Effector CD8-positive, alpha-beta T cell (primary cell): ENCODE results near the gene FLRT1.

Experiments used
- DNase-seq: peaks from one replicate; lab custom pipeline; 2025; lab: John Stamatoyannopoulos, UW
- total RNA-seq, 4 experiments: gene quantifications; one replicate each; lab custom pipeline; 2026; lab: John Stamatoyannopoulos, UW

FLRT1 gene
- 0 reads per million in 4 experiments for total RNA-seq

DNA sequence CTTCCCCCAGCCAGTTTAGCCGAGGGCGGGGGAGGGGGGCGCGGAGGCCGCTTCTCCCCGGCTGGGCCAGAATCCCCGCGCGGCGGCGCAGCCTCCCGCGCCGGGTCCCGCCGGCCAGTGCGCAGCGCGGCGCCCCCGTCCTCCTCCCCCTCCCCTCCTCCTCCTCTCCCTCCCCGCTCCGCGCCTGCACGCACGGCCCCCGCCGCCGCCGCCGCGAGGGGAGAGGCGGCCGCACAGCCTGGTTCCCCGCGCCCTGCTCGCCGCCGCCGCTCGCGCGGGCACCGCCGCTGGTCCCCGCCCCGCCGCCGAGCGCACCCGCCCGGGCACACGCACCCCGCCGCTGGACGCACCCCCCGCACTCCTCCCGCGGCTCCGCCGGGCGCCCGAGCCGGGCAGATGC is at the start of gene FLRT1:
Gene FLRT1 (plus strand): TSS at position 356 of the 400 bp plus-strand sequence. CDS start 80,337 bp downstream, outside the sequence.
- no peak for DNase-seq

DNA sequence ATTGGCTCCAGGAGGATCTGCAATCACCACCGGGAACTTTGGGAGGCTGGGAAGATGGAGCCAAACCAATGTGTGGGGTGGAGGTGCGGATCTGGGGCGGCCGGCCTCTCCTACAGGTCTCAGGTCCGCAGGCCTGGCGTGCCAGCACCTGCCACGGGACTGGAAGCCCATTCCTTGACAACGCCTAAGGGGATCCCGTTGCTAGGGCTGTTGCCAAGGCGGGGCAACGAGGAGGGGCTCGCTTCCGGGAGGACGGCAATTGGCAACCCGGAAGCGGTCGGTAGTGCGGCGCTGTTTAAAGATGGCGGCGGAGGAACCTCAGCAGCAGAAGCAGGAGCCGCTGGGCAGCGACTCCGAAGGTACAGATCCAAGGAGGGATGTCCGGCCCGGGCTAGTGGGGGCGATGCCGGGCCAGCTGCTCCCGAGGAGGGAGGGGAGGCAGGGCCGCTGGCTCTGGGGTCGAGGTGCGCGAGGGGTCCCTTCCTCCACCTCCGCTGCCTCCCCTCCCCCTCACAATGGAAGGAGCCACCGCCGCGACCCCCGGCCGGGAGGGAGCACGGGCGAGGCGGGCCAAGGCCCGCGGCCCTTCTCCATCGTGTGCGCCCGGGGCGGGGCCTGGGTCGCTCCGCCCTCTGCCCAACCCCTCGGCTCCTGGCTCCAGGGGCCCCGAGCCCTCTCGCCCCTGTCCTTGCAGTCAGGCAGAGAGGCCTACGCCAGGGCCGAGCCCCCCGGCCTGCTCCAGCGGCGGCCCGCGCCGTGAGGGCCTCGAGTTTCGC is 49.4 kb upstream of the FLRT1 start, which contains the start of gene OTUB1:
Gene OTUB1 (plus strand): TSS at position 283 of the 776 bp plus-strand sequence. CDS start 19 bp downstream, at position 302.
- DNase-seq = peak; percentile 84

DNA sequence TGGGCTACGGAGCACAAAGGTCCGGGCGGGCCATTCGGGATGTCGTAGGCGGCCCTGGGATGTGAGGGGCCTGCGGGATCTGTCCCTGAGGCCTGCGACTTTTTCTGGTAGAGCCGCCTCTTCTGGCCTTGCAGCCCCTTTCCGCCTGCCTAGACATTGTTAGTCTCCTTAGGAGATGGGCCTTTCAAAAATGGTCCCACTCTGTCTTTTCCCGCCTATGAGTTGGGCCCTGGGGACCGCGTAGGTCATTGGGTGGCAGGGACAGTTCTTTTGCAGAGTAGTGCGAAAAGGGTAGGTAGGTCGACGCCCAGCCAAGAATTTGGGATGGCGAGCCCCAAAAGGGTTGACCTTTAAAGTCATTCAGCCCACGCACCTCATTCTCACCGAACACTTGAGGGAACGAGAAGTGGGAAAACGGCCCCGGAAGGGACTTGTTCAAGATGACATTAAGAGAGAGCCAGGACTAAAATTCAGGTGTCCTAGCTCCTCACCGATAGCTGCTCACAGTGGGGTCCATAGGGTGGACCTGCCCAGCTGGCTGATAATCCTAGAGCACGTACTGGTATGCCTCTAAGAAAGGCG is 48.7 kb upstream of the FLRT1 start:
- no peak for DNase-seq

- DNase-seq = no peak
Measured at GRCh38 chr11:63991558-63991957, 44.2 kb upstream of the FLRT1 start.

GRCh38 chr11:63993100-63993499 is 42.6 kb upstream of the FLRT1 start:
- no peak for DNase-seq

DNA sequence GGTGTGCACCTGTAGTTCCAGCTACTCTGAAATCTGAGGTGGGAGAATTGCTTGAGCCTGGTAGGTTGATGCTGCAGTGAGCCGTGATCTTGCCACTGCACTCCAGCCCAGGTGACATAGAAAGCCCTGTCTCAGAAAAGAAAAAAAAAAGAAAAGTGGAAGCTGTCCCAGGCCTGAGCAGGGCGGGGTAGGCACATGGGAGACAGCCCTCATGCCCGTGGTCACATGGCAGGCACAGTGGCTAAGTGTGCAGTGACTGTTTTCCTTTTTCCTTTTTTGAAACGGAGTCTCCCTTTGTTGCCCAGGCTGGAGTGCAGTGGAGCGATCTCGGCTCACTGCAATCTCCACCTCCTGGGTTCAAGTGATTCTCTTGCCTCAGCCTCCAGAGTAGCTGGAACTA is 41.7 kb upstream of the FLRT1 start:
- no peak for DNase-seq

DNA sequence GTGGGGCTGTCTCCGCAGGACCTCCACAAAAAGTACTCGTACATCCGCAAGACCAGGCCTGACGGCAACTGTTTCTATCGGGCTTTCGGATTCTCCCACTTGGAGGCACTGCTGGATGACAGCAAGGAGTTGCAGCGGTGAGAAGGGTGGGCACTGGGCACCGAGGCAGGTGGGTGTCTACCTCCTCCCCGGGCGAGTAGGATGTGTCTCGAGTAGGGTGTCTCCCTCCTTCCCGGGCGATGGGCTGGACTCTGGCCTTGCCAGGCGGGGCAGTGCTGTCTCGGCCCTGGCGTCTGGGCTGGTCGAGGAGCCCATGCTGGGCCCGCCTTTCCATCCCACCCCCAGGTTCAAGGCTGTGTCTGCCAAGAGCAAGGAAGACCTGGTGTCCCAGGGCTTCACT is 39.2 kb upstream of the FLRT1 start:
- DNase-seq = no peak

DNA sequence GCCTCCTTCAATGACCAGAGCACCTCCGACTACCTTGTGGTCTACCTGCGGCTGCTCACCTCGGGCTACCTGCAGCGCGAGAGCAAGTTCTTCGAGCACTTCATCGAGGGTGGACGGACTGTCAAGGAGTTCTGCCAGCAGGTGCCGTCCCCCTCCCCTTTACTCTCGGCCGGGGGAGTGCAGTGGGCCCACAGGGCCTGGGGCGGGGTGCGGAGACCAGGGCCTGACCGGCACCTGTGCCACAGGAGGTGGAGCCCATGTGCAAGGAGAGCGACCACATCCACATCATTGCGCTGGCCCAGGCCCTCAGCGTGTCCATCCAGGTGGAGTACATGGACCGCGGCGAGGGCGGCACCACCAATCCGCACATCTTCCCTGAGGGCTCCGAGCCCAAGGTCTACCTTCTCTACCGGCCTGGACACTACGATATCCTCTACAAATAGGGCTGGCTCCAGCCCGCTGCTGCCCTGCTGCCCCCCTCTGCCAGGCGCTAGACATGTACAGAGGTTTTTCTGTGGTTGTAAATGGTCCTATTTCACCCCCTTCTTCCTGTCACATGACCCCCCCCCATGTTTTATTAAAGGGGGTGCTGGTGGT is 38.5 kb upstream of the FLRT1 start:
- DNase-seq = no peak

GRCh38 chr11:63997801-63998337 is 37.9 kb upstream of the FLRT1 start:
- DNase-seq = no peak

DNA sequence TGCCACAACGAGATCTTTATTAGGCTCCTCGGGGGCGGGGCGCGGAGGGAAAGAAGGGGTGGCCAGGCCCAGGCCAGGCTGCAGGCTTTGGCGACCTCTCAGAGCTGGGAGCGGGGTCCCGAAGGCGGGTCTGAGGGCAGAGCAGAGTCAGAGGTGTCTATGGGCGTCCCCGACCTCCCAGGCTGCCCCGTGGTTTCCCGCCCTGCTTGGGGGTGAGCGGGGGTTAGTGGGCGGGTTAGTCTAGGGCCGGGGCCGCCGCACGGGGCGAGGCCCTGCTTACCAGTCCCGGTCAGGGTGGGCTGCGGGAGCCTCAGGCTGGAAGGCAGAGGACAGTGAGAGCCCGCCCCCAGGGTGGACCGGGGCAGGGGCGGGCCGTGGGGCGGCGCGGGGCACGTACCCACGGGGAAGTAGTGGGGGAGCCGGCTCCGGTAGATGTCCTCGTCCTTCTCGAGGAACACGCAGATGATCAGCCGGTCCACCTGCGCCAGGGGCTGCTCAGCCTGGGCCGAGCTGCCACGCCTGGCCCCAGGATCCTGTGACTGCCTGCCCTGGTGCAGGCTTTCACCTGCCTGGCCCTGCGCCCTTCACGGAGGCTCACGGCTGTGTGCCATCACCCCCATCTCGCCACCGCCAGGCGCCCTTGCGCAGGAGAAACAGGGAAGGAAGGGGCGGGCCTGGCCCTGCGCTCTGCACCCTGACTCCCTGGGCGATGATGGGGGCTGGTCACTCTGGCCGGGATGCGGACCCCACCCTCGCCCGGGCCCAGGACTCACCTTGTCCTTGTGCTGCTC is 37.0 kb upstream of the FLRT1 start:
- DNase-seq = no peak

- peak; percentile 46 for DNase-seq
Measured at GRCh38 chr11:63999349-64000025, 36.2 kb upstream of the FLRT1 start.

GRCh38 chr11:64000026-64000739 is 35.5 kb upstream of the FLRT1 start:
- DNase-seq = peak; percentile 63

GRCh38 chr11:64000740-64001483 is 34.8 kb upstream of the FLRT1 start:
- DNase-seq = no peak

DNA sequence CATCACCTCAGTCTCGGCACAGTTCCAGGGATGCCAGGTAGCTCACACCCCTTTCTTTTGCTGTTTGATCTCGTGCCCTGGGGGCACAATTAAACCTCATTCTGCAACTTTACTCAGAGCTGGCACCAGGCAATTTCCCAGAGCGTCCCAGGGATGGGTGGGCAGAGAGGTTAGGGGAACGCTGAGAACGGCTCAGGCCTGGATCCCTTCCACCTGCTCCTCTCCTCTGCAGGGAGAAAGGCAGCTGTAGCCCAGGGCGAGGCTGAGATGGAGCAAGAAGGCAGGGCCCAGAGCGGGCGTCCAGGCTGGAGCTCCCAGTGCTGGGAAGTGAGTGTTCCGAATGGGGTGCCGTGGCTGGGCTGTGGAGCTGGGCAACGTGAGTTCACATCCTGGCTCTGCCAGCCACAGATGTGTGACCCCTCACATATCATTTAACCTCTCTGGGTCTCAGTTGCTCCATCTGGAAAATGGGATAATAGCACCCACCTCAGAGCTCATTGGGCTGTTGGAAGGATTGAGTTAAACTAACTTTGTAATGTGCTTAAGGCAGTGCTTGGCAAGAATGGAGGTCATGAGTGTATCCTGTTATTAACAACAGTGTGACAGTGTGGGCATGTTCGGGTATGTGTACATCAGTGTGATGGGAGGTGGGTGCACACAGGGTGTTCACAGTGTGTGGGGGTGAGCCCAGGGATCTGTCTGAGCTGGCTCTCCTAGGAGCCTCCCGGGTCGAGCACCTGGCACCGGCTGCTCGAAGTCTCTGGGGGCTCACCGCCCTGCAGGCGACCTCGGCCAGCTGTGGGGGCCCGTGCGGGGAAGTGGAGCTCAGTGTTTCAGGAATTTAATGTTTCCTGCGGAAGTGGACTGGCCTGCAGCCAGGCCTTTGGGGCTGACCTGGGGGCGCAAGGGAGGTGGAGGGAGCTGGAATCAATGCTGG is 34.0 kb upstream of the FLRT1 start:
- no peak for DNase-seq

DNA sequence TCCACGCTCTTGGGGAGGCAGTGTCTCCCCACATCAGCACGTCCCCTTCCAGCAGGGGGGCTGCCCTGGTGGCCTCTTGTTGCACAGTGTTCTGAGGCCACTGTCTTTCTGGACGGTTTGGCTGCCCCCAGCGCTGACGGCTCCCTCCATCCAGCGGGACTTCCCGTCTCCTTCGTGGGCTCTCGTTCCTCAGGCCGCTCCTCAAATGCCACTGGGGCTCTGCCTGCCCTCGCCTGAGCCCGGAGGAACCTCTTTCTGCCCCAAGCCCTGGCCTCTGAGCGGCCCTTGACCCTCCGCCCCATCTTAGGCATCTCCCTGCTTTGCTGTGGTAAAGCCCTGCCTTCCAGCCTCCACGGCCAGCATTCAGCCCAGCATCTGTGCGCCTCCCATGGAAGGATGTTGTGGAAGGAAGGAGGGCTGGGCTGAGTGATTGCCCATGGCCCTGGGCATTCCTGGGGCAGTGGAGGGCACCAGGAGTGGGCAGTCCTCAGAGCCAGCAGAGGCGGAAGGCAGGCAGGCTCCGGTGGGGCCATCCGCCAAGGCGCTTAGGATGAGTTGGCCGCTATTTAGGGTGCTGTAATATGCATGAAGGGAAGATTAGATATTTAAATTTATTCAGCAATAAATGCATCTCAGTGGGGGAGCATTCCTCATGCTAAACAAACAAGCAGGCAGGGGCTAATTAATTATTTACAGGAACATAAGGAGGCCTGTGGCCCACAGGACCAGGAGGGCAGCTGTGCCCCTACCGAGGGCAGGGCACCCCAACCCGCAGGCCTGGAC is 31.7 kb upstream of the FLRT1 start:
- no peak for DNase-seq

- DNase-seq = no peak
Measured at GRCh38 chr11:64004590-64004984, 31.1 kb upstream of the FLRT1 start.

DNA sequence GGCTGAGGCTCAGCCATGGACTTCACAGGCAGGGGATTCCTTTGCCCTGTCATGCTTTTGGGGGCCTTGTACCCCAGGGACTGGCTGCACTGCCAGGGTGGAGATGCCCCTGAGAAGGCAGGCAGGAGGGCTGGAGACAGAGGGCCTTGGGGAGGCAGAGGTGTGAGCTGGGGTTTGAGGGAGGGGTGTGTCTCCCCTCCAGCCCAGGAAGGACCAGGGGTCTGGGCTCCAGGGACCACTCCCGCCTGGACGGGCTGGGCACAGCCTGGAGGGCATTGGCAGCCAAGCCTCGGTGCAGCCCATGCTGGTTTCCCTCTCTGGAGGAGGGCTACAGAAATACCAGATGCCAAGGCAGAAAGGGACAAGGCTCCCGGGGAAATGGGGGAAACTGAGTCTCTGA is 30.0 kb upstream of the FLRT1 start:
- DNase-seq = no peak

DNA sequence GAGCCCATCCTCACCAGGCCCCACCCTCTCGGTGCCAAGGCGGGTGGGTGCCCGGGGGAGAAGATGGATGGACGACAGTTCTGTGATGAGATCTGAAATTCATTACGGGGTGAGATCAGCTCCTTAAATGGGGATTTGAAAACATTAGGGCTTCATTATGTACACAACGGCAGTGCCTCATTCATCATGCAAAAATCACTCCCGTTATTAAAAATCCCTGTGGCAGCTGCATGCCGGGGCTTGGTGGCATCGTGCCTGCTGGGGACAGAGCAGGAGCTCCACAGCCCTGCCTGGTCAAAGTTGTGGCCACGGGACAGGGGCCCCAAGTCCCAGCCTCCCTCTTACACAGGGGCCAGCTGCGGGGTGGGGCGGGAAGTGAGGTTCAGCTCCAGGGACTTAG is 29.3 kb upstream of the FLRT1 start:
- no peak for DNase-seq
